HG03469 (cell line): Measurements from ENCODE around the gene TSPEAR.

Experiments used
- ATAC-seq: cut with Tn5 transposase; IDR thresholded peaks from one replicate; pipeline ENCODE4 v1.9.1; 2021; ENCODE audit warnings: mild to moderate bottlenecking, moderate library complexity, moderate number of reproducible peaks; ENCODE audit not compliant: unreplicated experiment

Gene TSPEAR

DNA sequence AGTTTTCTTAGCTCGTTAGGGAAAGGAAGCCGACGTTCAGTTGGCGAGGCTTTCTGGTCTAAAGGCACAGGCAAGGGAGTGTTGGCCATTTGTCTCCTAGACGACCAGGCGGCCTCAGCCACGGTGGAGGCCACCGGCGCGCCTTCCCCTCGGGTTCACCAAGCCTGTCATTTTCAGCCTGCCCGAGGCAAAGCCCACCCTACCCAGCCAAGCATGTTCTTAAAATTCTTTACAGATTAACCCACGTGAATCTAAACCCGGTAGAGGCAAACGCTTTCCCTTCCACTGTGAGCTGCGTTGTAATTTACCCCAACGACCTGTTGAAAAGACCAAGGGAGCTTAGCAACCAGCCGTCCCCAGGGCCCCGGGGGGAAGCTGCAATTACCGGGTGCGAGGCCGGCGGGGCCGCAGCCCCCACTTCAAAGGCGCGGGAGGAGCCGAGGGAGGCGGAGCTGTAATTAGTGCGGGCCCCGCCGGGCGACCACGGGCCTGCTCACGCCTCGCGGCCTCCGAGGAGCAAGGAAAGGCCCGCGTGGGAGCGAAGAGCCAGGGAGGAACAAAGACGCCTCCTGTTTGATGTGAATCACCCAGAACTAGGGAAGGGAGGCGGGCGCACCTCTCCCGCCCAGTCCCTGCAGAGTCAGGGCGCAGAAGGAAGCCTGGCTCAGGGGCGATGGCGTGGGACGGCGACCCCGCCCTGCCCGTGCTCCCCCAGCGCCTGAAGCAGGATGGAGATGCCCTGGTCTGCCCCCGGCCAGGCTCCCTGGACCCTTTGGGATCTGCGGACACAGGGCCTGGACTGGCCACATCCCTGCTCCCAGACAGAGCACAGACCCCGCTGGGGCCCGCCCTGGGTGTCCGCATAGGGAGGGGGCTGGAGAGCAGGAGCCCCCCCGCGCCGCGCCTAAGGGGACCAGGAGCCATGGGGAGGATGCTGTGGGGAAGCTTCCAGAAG is 12.1 kb upstream of the TSPEAR start:
- ATAC-seq, result no peak

DNA sequence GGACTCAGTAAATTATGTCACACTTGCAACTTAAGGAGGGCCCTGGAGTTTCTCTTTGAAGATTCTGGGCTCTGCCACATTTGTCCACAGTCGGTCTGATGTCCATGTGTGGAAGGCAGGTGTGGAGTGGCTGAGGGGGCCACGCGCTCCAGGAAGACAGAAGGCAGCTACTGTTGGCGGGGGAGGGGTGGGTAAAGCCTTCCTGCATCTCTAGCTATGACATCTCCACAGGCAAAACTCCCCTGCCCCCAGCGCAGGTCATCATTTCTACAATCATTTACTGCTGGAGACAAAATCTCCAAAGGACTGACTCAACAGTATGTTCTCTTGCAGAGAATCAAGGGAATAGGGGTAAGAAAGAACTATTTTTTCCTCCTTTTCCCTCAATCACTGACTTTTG is 11.4 kb upstream of the TSPEAR start:
- ATAC-seq, result no peak

- ATAC-seq, result no peak
These were observed 8.8 kb upstream of the TSPEAR start for GRCh38 chr21:44720170-44720569.

GRCh38 chr21:44718571-44718970 is 7.2 kb upstream of the TSPEAR start:
- ATAC-seq, result no peak

GRCh38 chr21:44718093-44718492 is 6.7 kb upstream of the TSPEAR start:
- no peak for ATAC-seq

DNA sequence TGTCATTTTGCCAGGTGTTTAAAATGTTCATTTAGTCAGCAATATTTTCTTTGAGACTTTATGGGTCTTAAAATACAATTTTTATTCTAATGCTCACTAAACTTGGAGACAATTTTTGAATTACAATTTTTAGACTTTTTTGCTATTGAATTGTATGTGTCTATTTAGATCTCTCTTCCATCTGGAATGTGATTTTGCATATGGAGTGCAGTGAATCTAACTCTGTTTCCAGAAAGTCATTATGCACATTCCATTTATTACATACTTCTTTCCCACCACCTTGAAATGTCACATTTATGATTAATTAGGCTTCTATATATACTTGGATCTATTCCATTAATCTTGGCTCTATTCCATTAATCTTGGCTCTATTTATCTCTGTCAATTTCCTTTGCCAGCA is 5.6 kb upstream of the TSPEAR start:
- ATAC-seq, result no peak

DNA sequence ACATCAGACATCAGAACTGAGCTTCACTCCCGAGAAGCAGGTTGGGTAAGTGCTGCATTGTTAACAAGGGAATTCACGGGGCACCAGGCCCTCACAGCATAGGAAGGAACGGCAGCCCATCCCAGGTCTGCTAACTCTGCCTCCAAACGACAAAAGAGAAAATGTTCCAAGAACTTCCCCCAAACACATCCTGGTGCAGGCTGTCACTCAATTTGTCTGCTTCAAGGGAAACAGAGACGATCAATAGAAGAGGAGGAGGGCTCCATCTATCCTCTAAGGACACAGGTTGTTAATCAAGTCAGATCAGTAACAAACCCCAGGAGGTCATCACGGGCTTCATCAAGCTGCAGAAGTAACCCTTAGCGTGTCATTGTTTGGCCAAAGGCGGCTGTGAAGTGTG is 3.5 kb upstream of the TSPEAR start:
- no peak for ATAC-seq

DNA sequence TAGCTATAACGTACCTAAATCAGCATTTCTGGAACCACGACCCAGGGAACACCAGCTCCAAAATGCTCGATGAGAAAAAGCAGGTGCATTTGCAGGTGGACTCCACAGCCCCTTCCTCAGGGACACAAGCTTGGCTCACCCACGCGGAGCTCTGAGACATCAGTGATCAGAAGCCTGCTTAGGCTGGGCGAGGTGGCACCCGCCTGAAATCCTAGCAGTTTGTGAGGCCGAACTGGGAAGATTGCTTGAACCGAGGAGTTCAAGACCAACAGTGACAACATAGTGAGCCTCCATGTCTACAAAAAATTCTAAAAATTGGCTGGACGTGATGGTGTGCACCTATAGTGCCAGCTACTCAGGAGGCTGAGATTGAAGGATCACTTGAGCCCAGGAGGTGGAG is 2.5 kb upstream of the TSPEAR start:
- ATAC-seq, result no peak

DNA sequence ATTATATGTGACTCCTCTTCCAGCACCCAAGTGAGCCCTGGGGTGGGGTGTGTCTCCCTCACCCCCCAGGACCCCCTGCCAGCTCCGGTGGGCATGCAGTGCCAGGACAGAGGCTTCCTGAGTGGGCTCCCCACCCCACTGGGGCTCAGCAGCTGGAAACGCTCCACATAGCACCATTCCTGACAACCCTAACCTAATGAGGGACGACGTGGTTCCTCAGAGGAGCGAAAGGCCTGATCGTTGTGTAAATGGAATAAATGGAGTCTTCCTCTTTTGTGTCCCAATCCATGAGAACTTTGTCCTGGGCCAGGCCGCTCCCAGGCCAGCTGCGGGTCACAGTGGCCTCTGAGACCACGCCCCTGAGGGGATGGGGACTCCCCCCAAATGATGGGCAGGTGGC is 1.8 kb upstream of the TSPEAR start:
- ATAC-seq, result no peak

- ATAC-seq, result no peak
These were observed 1.0 kb upstream of the TSPEAR start for GRCh38 chr21:44712203-44713028.

- ATAC-seq, result no peak
These were observed 531 bp downstream of the TSPEAR start for GRCh38 chr21:44710756-44711326.

DNA sequence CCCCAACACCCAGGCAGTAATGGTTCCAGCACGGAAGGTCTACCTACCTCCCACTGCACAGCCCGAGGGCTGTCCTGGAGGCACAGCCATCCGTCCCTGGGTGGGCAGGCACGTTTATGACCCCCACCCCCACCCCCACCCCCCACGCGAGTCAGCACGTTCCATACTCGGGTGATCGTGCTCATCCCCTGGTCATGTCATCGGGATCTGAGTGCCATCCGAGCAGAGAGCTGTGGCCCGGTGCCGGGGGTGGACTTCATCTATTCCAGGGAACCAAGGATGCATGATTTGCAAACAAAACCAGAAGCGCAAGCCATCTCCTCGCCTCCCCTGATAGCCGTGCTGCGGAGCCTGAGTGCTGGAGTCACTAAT is 1.1 kb downstream of the TSPEAR start:
- ATAC-seq, result no peak

- ATAC-seq, result no peak
These were observed 1.7 kb downstream of the TSPEAR start for GRCh38 chr21:44709426-44710293.

GRCh38 chr21:44708866-44709425 is 2.4 kb downstream of the TSPEAR start:
- ATAC-seq, result no peak

DNA sequence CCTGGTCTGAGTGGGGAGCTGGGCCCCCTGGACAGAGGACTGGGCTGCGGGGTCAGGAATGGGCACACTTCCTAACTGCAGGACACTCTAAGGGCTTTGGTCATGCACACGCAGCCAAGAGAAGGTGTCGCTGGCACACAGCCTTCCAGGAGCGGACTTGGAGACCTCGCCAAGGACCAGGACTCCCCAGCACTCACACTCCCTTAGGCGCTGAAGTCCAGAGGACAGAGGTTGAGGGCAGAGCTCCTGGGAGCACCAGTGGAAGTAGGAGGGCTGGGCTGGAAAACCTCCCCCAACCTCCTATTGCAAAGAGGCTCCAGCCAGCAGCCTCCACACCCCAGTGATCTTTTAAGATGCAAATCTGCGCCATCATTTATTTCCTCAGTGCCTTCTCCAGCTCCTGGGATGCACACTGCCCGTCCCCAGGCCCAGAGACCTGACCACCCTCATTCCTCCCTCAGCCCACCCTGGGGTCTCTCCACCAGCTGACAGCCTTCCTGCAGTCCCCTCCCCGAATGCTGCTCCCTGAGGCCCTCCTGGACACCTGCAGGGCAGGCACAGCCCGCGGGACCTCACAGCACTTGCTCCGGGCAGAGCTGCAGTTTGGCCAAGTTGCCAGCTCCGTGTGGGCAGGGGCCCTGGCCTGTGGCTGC is 3.0 kb downstream of the TSPEAR start:
- no peak for ATAC-seq

- no peak for ATAC-seq
These were observed 4.4 kb downstream of the TSPEAR start for GRCh38 chr21:44706706-44707581.

DNA sequence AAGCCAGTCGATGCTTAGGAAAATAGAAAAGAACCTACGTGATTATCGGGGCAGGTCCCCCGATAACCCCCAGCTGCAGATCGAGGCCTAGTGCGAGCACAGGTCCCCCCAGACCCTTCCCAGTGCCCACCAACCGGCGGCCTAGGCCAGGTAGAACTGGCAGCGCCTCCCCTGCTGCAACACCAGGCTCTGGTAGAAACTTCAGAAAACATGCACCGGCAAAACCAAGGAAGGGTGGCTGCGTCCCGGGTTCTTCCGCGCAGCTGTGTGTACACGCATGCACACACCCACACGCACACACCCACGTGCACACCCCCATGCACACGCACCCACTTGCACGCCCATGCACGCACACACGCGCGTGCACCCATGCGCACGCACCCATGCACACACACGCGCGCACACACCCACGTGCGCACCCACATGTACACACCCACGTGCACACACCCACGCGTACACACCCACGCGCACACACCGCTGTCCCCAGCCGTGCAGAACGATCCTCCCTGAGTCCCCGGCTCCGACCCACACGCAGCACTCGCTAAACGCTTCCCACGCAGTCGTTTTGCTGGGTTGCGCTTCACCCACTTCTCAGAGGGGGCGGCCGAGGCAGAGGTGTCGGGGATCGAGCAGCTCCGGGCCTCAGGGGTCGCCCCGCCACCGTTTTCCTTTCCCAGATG is 5.2 kb downstream of the TSPEAR start:
- ATAC-seq, result no peak

DNA sequence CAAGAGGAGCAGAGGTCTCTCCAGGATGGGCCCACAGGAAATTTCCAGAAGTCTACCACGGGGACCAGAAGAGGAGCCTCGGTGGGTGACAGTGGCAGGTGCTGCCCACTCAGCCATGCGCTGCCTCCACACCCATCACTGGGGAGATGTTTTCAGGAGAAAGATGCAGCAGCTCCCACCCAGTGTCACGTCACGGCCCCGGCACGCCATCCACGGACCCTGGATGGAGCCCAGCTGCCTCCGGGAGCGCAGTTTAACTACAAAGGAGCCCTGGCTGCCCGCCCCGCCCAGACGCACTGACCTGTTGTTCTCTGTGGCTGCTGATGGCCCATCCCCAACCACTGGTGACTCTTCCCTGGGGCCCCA is 6.8 kb downstream of the TSPEAR start:
- ATAC-seq, result no peak
